ENCODE results near the gene ZFR.
"Not testable (repeated sequence)": the region's sequence is repeated elsewhere in the genome, so short reads cannot be mapped to it uniquely, and the experiment has no call there.

The ZFR gene

DNA sequence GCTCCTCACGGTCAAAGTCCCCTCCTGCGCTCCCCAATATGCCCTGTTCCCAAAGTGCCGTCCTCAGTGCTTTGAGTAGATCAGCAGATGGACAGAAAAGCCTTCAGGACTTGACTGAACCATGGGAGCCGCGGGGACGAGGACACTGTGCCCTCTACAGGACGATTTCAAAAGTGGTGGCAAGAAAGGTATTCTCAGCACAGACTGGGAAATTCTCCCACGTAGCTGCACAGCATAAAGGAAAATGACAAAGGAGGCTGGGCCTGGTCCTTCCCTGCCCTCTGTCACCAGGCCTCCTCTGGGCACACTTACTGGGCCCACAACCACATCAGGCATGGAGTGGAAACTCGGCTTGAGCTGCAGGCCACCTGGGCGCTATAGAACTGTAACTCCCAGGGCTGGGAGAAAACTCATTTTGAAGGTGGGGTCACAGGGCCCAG lies 115.1 kb downstream of the ZFR start:
- 39 to 40% methylated on average over 10 of the region's 10 CpGs for WGBS, 2 experiments
- Histone ChIP-seq H3K4me3 (ENCODE audit: insufficient read depth, low read depth, low read length) (no peak overlapping the region), H3K27me3 (ENCODE audit: control insufficient read depth, insufficient read depth, low read length, poor library complexity, severe bottlenecking) (no peaks in the 10 kb centered on the region), H3K36me3 (ENCODE audit: control insufficient read depth, insufficient read depth, low read length) (no peaks in the 10 kb centered on the region), H3K27ac (ENCODE audit: insufficient read depth, low read depth, low read length, poor library complexity, severe bottlenecking) (no peak overlapping the region), H3K9me3 (ENCODE audit: control insufficient read depth, low read length) (no peaks in the 10 kb centered on the region), H3K4me1 (ENCODE audit: control insufficient read depth, insufficient read depth, low read length) (no peaks in the 10 kb centered on the region)

DNA sequence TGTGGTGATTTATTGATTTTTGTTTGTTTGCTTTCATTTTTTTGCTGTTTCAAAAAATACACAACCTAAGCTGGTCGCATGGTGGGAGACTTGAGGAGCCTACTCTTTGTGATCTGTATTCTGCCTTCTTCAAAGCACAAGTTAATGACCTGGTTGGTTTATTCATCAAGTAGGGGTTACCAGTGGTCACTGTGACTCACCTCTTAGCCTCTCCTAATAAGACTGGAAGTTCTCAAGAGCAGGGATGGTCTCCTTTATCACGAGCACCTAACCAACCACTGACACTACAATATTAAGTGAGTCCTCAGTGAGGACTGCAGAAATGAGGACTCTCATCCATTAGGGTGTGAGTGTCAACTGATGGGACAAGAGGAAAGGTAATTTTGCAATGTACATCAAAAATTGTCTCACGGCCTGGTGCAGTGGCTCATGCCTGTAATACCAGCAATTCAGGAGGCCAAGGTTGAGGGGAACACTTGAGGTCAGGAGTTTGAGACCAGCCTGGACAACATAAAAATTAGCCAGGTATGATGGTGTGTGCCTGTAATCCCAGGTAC lies 118.2 kb downstream of the ZFR start:
- no peaks in the 10 kb centered on the region for H3K36me3 ChIP-seq (ENCODE audit: control insufficient read depth, insufficient read depth, low read length)
- H3K4me3 ChIP-seq (ENCODE audit: insufficient read depth, low read depth, low read length) = no peak overlapping the region
- WGBS, 2 experiments = 93 to 97% methylated on average over 2 to 3 of the region's 3 CpGs
- H3K27ac ChIP-seq (ENCODE audit: insufficient read depth, low read depth, low read length, poor library complexity, severe bottlenecking) = no peak overlapping the region
- no peaks in the 10 kb centered on the region for H3K4me1 ChIP-seq (ENCODE audit: control insufficient read depth, insufficient read depth, low read length)
- no peaks in the 10 kb centered on the region for H3K9me3 ChIP-seq (ENCODE audit: control insufficient read depth, low read length)
- no peaks in the 10 kb centered on the region for H3K27me3 ChIP-seq (ENCODE audit: control insufficient read depth, insufficient read depth, low read length, poor library complexity, severe bottlenecking)

DNA sequence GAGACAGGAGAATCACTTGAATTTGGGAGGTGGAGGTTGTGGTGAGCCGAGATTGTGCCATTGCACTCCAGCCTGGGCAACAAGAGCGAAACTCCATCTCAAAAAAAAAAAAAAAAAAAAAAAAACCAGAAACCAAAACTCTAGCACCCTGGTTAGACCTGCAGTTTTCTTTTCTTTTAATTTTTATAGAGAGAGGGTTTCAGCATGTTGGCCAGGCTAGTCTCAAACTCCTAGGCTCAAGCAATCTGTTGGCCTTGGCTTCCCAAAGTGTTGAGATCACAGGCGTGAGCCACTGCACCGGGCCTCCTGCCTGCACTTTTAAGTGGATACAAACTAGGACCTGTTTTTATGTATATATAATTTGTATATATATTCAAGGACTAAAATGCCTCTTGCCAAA lies 118.9 kb downstream of the ZFR start:
- WGBS, 2 experiments = 95 to 100% methylated on average over 2 to 3 of the region's 4 CpGs
- Histone ChIP-seq H3K27ac (ENCODE audit: insufficient read depth, low read depth, low read length, poor library complexity, severe bottlenecking) (no peak overlapping the region), H3K4me1 (ENCODE audit: control insufficient read depth, insufficient read depth, low read length) (no peaks in the 10 kb centered on the region), H3K36me3 (ENCODE audit: control insufficient read depth, insufficient read depth, low read length) (no peaks in the 10 kb centered on the region), H3K9me3 (ENCODE audit: control insufficient read depth, low read length) (no peaks in the 10 kb centered on the region), H3K27me3 (ENCODE audit: control insufficient read depth, insufficient read depth, low read length, poor library complexity, severe bottlenecking) (no peaks in the 10 kb centered on the region), H3K4me3 (ENCODE audit: insufficient read depth, low read depth, low read length) (no peak overlapping the region)

DNA sequence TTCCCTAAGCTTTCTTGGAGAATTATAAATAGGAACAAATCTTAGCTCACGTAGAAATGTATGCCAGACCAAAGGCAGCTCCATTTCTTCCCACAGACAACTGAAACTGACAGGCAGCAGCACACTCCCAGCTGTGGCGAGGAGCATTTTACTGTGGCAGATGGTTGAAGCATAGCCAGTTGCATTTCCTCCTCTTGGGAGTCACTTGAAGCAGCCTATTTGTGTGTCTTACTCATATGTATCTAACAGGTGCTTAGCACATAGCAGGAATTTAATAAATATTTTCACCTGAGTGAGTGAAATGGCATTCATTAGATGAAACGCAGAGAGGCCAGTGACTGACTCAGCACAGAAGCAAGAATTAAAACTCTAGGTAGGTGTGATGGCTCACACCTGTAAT lies 119.5 kb downstream of the ZFR start:
- Histone ChIP-seq H3K4me1 (ENCODE audit: control insufficient read depth, insufficient read depth, low read length) (no peaks in the 10 kb centered on the region), H3K27ac (ENCODE audit: insufficient read depth, low read depth, low read length, poor library complexity, severe bottlenecking) (no peak overlapping the region), H3K9me3 (ENCODE audit: control insufficient read depth, low read length) (no peaks in the 10 kb centered on the region), H3K4me3 (ENCODE audit: insufficient read depth, low read depth, low read length) (no peak overlapping the region), H3K36me3 (ENCODE audit: control insufficient read depth, insufficient read depth, low read length) (no peaks in the 10 kb centered on the region), H3K27me3 (ENCODE audit: control insufficient read depth, insufficient read depth, low read length, poor library complexity, severe bottlenecking) (no peaks in the 10 kb centered on the region)
- WGBS, 2 experiments = 94 to 95% methylated on average over 3 of the region's 3 CpGs

DNA sequence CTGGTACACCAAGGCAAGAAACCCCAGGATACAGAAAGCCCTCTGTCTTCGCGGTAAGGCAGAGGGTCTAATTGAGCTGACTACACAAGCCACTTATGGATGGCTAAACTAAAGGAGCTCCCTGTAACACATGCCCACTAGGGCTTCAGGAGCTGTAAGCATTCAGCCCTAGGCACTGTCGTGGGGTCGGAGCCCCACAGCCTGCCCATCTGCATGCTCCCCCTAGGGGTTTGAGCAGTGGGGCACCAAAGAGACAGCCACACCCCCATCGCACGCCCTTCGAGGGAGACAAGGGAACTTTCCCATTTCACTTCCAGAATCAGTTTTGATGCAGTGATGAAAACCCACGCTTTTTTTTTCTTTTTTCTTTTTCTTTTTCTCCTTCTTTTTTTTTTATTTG lies 120.8 kb downstream of the ZFR start:
- Histone ChIP-seq H3K4me1 (ENCODE audit: control insufficient read depth, insufficient read depth, low read length) (no peaks in the 10 kb centered on the region), H3K4me3 (ENCODE audit: insufficient read depth, low read depth, low read length) (no peak overlapping the region), H3K9me3 (ENCODE audit: control insufficient read depth, low read length) (no peaks in the 10 kb centered on the region), H3K36me3 (ENCODE audit: control insufficient read depth, insufficient read depth, low read length) (no peaks in the 10 kb centered on the region), H3K27ac (ENCODE audit: insufficient read depth, low read depth, low read length, poor library complexity, severe bottlenecking) (no peak overlapping the region), H3K27me3 (ENCODE audit: control insufficient read depth, insufficient read depth, low read length, poor library complexity, severe bottlenecking) (no peaks in the 10 kb centered on the region)
- 73 to 81% methylated on average over 8 of the region's 8 CpGs for WGBS, 2 experiments

DNA sequence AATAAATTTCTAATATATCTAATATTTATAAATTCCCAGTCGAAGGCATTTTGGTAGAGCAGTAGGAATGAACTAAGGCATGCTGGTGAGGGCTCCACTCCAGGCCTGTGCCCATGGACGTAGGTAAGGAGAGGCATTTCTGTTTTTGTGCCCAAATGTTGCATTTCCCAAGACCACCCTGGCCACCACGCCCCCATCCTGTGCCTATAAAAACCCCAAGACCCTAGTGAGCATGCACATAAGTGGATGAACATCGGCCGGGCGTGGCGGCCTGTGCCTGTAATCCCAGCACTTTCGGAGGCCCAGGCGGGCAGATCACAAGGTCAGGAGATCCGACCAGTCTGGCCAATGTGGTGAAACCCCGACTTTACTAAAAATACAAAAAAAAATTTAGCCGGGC lies 121.7 kb downstream of the ZFR start:
- WGBS, 2 experiments = 90 to 95% methylated on average over 11 to 12 of the region's 12 CpGs
- no peaks in the 10 kb centered on the region for H3K9me3 ChIP-seq (ENCODE audit: control insufficient read depth, low read length)
- H3K27me3 ChIP-seq (ENCODE audit: control insufficient read depth, insufficient read depth, low read length, poor library complexity, severe bottlenecking) = no peaks in the 10 kb centered on the region
- H3K4me3 ChIP-seq (ENCODE audit: insufficient read depth, low read depth, low read length) = no peak overlapping the region
- H3K4me1 ChIP-seq (ENCODE audit: control insufficient read depth, insufficient read depth, low read length) = no peaks in the 10 kb centered on the region
- H3K36me3 ChIP-seq (ENCODE audit: control insufficient read depth, insufficient read depth, low read length) = no peaks in the 10 kb centered on the region
- no peak overlapping the region for H3K27ac ChIP-seq (ENCODE audit: insufficient read depth, low read depth, low read length, poor library complexity, severe bottlenecking)

DNA sequence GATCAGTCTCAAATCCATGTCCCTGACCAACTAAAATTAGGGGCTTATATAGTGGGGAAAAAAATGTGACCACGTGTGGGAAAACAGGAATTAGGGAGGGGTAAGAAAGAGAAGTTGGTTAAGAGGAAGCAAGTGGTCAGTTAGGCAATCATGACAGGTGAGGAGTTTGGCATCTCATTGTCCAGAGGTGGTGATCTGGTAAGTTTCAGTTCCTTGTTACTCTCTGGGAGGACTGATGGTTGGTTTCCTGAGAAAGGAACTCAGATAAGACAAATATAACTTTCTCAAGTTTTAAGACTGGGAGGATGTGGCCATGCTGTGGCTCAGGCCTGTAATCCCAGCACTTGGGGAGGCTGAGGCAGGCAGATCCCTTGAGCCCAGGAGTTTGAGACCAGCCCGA lies 122.8 kb downstream of the ZFR start:
- not testable (repeated sequence) for H3K4me3 ChIP-seq (ENCODE audit: insufficient read depth, low read depth, low read length)
- WGBS, 2 experiments = 87 to 91% methylated on average over 2 of the region's 2 CpGs

DNA sequence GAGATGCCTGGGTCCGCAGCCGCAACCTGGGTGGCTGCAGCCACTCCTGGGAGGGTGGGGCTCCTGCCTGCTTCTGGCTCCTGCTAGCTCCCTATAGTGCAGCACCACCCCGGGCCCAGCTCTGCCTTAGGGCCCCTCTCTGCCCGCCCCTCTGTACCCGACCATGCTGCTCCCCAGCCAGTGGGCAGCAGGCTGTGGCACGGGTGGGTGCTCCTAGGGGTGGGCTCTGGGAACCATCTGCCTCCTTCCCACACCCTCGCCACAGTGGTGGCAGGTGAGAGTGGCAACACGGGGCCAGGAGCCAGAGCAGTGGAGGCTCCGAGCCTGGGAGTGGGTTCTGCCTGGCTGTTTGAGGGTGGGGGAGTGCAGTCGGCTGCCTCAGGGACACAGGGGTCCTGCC lies 124.0 kb downstream of the ZFR start:
- WGBS, 2 experiments = 91 to 95% methylated on average over 10 of the region's 10 CpGs

More for the DNA sequence above, 122.8 kb downstream of the ZFR start:
- H3K9me3 ChIP-seq (ENCODE audit: control insufficient read depth, low read length); H3K4me1 ChIP-seq (ENCODE audit: control insufficient read depth, insufficient read depth, low read length); H3K27ac ChIP-seq (ENCODE audit: insufficient read depth, low read depth, low read length, poor library complexity, severe bottlenecking); H3K36me3 ChIP-seq (ENCODE audit: control insufficient read depth, insufficient read depth, low read length); H3K27me3 ChIP-seq (ENCODE audit: control insufficient read depth, insufficient read depth, low read length, poor library complexity, severe bottlenecking): not testable (repeated sequence)

DNA sequence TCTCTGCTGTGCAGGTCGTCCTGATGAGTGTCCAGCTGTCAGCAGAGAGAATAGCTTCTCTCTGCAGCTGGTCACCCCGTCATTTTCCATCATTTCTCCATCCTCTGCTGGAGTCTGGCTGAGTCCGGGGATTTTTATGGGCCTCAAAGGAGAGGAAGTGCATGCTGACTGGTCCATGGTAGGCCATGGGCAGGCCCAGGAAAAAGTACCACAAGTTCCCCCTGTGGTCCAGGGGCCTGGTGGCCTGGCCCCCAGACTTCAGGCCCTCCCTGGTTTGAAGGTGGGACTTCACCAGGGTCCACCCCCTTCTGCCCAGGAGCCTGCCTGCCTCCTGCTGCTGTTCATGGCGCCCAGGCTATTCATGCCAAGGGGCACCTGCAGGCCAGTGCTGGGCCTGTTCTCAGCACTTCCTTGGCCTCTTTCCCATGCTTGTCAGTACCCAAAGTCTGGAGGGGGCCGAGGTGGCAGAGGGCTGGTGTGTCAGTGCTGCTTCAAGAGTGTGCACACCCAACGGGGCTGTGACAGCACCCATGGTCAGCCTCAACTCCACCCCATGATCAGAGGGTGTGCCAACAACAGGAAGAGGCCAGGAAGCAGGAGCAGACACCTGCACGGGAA lies 124.5 kb downstream of the ZFR start:
- no peaks in the 10 kb centered on the region for H3K36me3 ChIP-seq (ENCODE audit: control insufficient read depth, insufficient read depth, low read length)
- H3K4me1 ChIP-seq (ENCODE audit: control insufficient read depth, insufficient read depth, low read length) = no peaks in the 10 kb centered on the region
- no peaks in the 10 kb centered on the region for H3K9me3 ChIP-seq (ENCODE audit: control insufficient read depth, low read length)
- 89 to 90% methylated on average over 7 of the region's 7 CpGs for WGBS, 2 experiments
- H3K27ac ChIP-seq (ENCODE audit: insufficient read depth, low read depth, low read length, poor library complexity, severe bottlenecking) = no peak overlapping the region
- H3K4me3 ChIP-seq (ENCODE audit: insufficient read depth, low read depth, low read length) = no peak overlapping the region
- no peaks in the 10 kb centered on the region for H3K27me3 ChIP-seq (ENCODE audit: control insufficient read depth, insufficient read depth, low read length, poor library complexity, severe bottlenecking)

More for the DNA sequence above, 124.0 kb downstream of the ZFR start:
- Histone ChIP-seq H3K36me3 (ENCODE audit: control insufficient read depth, insufficient read depth, low read length) (no peaks in the 10 kb centered on the region), H3K27me3 (ENCODE audit: control insufficient read depth, insufficient read depth, low read length, poor library complexity, severe bottlenecking) (no peaks in the 10 kb centered on the region), H3K9me3 (ENCODE audit: control insufficient read depth, low read length) (no peaks in the 10 kb centered on the region), H3K27ac (ENCODE audit: insufficient read depth, low read depth, low read length, poor library complexity, severe bottlenecking) (no peak overlapping the region), H3K4me3 (ENCODE audit: insufficient read depth, low read depth, low read length) (no peak overlapping the region), H3K4me1 (ENCODE audit: control insufficient read depth, insufficient read depth, low read length) (no peaks in the 10 kb centered on the region)

DNA sequence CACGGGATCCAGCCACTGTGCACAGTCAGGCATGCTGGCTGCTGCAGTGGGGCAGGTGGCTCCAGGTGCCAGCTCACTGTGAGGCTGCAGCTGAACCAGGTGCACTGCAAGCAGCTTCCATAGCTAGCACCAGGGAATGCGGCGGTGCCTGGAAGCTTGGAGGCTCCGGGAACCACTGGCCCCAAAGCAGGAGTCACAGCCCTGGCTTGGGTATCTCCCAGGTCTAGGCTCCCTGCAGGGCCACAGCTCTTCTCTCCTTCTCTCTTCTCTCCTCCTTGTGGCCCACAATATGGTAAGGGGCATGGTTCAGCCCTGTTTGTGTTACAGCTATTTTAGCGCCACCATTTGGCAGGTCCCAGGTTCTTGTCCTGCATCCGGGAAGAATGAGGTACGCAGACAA lies 125.1 kb downstream of the ZFR start:
- Histone ChIP-seq H3K4me3 (ENCODE audit: insufficient read depth, low read depth, low read length) (no peak overlapping the region), H3K9me3 (ENCODE audit: control insufficient read depth, low read length) (no peaks in the 10 kb centered on the region), H3K27me3 (ENCODE audit: control insufficient read depth, insufficient read depth, low read length, poor library complexity, severe bottlenecking) (no peaks in the 10 kb centered on the region), H3K4me1 (ENCODE audit: control insufficient read depth, insufficient read depth, low read length) (no peaks in the 10 kb centered on the region), H3K36me3 (ENCODE audit: control insufficient read depth, insufficient read depth, low read length) (no peaks in the 10 kb centered on the region), H3K27ac (ENCODE audit: insufficient read depth, low read depth, low read length, poor library complexity, severe bottlenecking) (no peak overlapping the region)
- 79 to 81% methylated on average over 7 of the region's 7 CpGs for WGBS, 2 experiments
